ENCODE data around the gene ANAPC4.
"Not testable (repeated sequence)": the region's sequence is repeated elsewhere in the genome, so short reads cannot be mapped to it uniquely, and the experiment has no call there.

Gene ANAPC4, protein sequence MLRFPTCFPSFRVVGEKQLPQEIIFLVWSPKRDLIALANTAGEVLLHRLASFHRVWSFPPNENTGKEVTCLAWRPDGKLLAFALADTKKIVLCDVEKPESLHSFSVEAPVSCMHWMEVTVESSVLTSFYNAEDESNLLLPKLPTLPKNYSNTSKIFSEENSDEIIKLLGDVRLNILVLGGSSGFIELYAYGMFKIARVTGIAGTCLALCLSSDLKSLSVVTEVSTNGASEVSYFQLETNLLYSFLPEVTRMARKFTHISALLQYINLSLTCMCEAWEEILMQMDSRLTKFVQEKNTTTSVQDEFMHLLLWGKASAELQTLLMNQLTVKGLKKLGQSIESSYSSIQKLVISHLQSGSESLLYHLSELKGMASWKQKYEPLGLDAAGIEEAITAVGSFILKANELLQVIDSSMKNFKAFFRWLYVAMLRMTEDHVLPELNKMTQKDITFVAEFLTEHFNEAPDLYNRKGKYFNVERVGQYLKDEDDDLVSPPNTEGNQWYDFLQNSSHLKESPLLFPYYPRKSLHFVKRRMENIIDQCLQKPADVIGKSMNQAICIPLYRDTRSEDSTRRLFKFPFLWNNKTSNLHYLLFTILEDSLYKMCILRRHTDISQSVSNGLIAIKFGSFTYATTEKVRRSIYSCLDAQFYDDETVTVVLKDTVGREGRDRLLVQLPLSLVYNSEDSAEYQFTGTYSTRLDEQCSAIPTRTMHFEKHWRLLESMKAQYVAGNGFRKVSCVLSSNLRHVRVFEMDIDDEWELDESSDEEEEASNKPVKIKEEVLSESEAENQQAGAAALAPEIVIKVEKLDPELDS

DNA sequence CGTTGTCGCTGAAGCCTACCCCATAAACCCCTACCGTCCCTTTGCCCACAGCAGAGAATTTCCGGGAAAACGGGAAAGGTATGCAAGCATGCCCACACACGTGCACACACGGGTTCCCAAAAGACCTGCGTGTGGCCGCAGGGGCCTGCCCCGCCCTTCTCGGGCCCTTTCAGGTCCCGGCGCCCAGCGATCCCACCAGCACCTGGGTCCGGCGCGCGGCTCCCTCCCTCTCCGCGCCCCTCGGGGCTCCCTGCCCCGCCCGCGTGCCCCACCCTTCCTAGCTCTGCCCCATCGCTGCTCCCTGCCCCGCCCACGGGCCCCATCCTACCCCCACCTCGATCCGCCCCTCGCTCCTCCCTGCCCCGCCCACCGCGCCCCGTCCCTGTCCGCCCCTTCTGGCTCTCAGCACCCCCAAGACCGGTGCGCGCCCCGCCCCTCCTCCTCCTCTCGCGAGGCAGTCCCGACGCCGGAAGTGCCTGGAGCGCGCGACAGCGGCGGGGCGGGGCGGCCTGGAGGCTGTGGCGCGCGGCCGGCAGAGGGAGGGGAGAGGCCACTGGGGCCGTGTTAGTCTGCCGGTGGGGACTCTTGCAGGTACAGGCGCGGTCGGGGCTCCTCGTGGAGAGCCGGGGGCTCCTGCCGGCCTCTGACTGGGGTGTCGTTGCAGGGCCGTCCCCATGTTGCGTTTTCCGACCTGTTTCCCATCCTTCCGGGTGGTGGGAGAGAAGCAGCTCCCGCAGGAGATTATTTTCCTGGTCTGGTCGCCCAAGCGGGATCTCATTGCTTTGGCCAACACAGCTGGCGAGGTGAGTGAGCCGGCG lies at the start of gene ANAPC4:
Gene ANAPC4, plus strand, starts transcription at position 510 of the 818 bp plus-strand sequence. Its CDS starts 165 bp downstream, at position 675.
- peak; percentile 65 to 79 for DNase-seq

DNA sequence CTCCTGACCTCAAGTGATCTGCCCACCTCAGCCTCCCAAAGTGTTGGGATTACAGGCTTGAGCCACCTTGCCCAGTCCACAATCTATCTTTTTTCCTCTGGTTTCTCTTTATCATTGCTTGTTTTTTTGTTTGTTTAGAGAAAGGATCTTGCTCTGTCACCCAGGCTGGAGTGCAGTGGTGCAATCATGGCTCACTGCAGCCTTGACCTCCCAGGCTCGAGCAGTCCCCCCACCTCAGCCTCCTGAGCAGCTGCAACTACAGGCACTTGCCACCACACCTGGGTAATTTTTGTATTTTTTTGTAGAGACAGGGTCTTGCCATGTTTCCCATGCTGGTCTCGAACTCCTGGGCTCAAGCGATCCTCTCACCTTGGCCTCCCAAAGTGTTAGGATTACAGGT lies 48.6 kb upstream of the ANAPC4 start:
- DNase-seq = not testable (repeated sequence)

DNA sequence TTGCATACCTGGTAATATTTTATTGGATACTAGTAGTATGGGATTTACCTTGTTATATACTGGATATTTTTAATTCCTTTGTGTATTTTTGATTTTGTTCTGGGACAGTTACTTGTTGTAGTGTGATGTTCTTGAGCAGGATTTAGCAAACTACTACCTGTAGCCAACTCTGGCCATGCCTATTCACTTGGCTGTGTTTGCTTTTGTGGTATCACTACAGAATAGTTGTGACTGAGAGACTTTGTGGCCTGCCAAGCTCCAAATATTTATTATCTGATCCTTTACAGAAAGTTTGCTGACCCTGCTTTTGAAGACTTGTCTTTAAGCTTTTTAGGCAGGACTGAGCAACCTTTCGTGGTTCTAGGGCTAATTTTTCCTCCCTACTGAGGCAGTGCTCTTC lies 46.7 kb upstream of the ANAPC4 start:
- no peak for DNase-seq

DNA sequence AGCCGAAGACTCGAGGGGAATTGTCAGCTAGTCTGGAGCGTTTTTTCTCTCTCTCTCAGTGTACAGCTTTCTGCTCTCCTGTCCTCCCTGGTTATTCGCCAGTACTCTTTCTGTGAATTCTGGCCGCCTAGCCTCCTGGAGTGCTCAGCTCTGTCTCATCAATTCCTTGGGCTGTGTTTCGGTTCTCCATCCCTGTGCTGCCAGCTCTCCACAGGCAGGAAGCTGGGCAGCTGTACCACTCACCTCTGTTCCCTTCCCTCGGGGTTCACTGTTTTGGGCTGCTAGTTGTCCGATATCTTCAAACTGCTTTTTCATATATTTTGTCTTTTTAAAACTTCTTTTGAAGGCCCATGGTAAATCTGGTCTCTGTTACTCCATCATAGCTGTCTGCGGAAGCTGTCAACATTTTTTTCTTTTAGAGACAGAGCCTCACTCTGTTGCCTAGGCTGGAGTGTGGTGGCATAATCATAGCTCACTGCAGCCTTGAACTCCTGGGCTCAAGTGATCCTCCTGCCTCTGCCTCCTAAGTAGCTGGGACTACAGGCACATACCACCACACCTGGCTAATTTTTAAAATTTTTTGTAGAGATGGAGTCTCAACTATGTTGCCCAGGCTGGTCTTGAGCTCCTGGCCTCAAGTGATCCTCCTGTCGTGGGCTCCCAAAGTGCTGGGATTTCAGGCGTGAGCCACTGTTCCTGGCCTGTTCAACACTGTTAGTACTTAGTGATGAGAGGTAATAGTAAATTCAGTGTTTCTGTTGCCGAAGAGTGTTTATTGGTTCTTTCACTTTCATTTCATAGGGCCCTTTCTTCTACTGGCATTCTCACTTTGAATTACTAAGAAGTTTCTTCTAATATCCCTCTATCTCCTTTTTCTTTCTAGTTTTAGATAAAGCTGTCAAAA lies 45.9 kb upstream of the ANAPC4 start:
- DNase-seq = no peak

DNA sequence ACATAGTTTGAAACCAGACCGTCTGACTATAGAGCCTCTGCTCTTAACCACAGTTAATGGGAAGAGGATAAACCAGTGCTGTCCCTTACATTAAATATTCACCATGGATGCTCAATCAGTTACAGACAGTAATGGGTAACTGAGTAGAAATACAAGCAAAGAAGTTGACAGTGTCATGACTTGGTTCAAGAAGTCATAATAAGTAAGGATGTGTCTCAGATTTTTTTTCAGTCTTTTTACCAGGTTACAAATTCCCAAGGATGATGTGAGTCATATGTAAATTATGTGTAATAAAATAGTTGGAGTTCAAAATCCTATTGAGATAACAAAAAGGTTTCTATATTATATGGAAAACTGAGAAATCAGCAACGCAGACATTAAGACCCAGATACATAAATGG lies 33.4 kb upstream of the ANAPC4 start:
- no peak for DNase-seq

DNA sequence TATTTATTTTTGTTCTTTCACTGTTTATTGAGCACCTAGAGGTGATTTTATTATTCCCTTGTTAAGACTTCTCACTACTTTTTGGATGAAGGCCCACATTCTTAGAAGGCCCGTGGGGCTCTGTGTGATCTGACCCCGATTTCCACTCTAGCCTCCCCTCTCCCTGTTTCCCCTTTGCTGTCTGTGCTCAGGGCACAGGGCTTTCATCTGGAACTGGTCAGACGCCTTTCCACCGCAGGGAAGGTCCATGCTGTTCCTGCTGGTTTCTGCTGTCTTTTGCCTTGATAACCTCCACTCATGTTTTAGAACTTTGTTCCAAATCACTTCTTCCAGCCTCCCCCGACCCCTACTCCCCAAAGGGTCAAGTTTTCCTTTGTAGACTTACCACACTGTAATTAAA lies 31.3 kb upstream of the ANAPC4 start:
- no peak for DNase-seq

DNA sequence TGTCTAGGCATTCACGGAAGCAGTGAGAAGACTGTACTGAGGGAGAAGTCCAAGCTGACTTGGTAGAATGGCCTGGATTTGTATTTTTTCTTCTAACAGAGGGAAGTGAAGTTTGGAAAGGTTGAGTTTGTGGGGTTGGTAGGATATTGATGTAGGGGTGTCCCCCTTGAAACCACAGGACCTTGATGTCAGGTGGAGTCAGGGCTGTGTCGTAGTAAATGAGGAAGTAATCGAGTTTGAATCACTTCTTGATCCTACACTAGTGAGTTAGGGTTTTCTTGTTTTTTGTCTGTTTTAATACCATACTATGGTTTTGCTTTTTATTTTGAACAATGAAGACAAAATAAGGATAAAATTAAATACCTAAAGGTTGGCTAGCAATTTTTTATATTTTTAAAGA lies 30.1 kb upstream of the ANAPC4 start:
- DNase-seq = no peak

DNA sequence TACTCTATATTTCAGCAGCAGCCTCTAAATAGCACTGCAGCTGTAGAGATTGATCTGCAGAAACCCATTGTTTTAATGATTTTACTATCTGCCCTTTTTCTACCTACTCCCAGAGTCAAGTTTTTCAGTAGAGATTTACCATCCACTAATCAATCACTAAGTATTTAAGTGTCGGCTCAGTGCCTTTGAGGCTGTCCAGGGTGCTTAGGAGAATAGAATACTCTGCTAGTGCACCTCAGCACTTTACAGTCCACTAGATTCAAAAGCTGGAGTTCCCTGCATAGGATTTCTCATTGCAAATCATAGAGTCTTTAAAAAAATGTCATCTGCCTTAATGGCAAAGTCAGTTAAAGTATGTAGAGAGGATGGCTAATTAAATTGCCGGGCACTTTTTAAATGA lies 29.6 kb upstream of the ANAPC4 start:
- DNase-seq = no peak

DNA sequence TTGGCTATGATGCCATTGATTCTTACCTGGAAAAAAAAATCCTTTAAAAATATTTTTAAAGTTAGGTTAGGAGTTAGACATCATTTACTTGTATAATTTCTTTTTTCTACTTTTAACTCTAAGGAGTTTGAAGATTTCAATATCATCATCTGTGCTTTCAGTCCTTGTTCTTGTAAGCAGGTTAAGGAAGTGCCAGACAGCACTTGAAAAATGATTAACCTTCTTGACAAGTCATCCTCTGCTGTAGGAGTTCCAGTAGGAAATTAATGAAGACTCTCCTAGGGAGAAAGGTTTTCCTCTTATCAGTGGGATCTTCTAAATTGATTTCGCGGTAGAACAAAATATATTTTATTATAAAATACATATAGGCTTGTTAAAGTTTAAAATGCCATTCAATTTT lies 29.1 kb upstream of the ANAPC4 start:
- DNase-seq = no peak

DNA sequence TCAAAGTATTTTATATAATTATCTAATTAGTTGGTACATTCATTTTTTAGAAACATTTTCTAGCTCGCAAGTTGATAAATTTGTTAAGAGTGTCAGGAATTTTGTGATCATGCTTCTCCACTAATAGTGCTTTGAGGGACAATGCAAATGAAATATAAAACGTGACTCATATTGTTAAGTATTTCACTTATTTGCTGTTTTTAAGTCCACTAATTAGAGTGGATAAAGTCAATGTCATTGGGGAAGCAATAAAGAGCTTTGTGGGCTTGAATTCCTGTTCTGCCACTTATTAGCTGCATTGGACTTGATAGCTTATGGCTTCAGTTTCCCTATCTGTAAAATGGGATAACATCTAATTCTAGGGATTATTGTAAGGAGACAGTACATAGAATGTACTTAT lies 26.5 kb upstream of the ANAPC4 start:
- no peak for DNase-seq

DNA sequence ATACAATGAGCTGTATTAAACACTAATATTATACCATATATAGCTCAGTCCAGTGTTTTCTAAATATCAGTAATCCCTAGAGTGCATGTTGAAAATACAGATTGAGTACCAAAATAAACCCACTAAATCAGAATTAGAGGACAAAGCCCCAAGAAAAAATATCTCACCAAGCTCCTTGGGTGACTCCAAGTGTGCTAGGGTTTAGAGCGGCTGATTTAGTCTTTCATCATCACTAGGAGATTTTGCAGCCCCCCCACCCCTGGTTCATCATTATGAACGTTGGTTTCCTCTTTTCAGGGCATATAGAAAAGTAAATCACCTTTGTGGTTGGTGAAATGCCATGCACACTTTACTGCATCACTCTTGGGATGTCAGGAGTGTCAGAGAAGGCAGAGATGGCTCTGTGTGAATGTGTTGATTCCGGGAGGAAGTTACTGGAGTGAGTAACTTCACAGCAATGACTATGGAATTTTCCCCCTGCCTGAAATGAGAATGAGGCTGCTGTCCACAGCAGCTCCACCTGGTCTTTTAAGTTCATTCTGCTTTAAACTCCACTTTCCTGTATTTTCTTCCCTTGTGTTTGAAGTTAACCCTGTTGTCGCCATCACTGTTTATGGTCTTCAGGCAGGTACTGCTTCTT lies 25.2 kb upstream of the ANAPC4 start:
- DNase-seq = no peak

DNA sequence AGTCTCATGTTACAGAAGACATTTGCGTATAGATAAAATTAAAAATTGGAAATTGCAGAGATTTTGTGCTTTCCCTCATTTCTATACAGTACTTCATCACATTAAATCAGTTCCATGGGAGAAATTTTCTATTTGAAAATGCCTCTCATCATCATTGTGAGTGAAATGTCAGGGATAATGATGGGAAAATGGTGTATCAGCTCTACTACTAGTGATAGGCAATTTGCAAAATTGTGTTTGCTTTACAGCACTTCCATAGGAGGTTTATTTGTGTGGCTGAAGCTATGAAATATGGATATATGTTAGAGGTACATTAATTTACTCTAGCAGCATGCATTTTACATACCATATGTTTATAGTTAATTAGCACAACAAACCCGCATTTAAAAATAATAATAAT lies 21.0 kb upstream of the ANAPC4 start:
- no peak for DNase-seq

DNA sequence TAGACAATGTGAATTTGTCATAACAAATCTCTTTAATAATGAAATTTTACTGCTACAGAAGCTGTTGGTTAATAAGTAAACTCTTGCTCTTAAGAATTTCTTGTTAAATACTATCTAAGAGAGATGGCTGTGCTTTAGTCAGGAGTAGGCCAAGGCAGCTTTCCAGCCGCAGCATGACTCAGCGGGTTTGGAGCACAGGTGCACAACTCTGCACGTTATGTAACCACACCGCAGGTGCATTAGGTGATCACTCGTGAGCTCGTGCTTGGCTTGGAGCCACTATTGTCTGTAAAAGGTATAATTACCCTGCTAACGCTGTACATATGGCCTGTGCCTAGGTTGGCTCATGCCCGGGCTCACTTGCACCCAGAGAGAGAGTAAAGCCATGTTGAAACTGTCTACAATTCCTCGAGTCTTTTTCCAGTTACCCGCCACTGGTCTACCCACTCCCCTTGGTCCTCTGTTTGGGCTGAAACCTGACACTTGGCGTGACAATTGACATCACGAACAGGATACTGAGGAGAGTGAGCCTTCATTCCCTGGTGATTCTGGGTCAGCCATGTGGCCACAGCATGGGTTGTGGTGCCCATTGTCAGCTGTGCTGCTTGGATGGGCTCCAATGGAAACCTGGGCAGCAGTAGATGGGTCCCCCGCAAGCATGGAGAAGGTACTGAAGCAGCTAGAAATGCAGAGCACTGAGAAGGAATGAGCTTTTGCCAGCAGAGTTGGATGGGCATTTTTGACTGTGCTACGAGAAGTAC lies 18.4 kb upstream of the ANAPC4 start:
- peak; percentile 58 to 64 for DNase-seq

DNA sequence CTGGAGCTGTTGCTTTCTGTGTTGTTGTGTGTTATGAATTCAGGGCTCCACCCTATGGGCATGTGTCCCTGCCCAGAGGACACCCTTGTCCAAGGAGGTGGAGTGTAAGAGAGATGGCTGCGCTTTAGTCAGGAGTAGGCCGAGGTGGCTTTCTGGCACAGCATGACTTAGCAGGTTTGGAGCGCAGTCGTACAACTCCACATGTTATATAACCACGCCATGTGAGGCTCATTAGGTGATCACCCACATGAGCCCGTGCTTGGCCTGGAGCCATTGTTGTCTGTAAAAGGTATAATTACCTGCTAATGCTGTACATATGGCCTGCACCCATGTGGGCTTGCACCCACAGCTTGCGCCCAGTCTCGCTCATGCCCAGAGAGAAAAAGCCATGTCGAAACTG lies 15.8 kb upstream of the ANAPC4 start:
- no peak for DNase-seq

DNA sequence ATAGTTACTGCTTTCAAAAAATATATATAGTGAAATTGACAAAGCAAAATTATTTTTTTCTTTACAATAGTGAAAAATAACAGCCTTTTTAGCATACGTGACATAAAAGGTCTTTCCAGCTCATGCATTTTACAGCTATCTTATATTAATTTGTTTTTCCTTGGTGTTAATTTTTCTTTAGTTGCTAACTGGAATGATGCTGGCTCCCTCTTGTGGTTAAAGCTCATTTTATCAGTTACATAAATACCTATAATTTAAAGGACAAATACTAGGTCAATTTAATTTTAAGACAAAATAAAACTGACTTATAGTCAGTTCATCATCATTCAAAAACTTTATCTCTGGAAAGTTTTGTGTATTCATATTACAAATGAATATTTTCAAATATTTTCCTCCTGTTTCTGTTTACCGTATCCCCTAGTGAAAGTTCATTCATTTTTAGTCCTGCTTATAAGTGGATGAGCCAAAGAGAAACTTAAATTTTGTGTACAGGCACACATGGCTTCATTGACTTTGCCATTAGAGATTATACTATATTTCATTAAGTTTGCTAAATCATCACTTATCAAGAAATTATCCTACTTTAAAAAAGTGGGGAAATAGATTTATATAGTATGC lies 9.9 kb upstream of the ANAPC4 start:
- DNase-seq = no peak

DNA sequence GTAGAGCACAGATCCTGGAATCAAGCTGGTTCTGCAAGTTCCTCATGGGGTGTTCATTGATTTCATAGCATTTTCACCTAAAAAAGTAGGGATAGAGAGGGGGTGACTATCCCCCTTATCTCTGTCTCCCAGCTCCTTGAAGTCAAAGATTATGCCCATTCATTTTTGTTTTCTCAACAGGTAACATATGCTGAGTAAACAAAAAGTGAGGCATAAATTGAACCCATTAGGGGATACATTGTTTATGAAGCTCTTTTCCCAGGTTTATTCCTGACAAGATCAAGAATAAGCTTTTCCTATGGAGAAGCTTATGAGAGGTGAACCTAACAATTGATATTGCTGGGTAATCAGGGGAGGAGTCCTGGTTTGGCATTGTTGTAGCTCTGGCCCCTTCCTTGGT lies 9.2 kb upstream of the ANAPC4 start:
- no peak for DNase-seq

DNA sequence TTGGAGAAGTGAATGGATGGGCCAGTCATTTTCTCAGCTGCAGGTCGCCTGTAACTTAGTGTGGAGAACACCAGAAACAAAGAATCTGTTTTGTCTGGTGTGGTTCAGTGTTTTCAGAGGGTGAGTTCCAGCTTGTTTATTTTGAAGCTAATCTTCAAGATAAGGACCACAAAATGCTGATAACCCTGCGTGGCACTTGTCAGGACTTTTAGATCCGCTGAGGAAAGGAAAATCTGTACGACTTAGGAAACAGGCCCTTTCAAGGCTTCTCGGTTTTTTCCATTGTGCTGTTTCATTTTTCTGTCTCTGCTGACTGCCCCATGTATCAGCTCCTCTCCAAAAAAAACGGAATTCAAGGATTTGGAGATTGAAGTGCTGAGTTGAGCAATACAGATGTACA lies 8.7 kb upstream of the ANAPC4 start:
- no peak for DNase-seq

DNA sequence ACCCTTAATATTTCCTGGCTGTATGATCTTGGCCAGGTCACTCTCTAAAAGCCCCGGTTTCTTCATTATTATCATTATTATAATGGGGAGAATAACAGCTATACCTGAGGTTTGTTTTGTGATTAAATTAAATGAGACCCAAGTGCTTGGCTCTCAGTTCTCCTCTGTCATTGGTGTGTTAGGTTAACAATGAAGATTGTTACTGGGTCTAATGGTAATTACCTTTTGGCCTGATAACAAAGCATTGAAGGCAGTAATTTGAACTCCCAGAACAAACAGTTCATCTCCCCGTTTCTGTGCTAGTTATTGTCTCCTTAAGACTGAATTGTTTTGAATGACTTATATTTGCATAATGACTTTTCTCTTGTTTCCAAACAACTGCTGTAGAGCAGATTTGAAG lies 6.8 kb upstream of the ANAPC4 start:
- DNase-seq = no peak

DNA sequence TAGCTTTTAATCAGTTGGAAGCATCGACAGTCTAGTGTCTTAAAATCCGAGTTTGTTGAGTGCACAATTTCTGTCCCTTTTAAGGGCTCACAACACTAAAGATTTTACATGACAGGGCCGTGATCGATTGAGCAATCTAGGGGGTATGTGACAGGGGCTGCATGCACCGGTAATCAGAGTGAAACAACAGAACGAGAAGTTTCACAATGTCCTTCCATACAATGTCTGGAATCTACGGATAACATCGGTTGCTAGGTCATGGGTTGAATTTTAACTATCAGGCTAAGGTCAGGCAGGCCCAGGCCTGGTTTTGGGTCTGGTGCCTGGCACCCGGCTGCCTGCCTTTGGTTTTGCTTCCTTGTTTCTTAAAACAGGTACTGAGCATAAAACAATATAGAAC lies 4.5 kb upstream of the ANAPC4 start:
- not testable (repeated sequence) for DNase-seq
